CD4-positive, alpha-beta memory T cell (primary cell): Measurements from ENCODE around the gene SOBP. TPM values are rescaled to one million over a fixed set of nuclear protein-coding genes. Genes with fewer than 3 reads are reported as not detected.

Experiments used
- CTCF ChIA-PET: fragments of 350-600 bp; sonication (Branson Sonifier 250); formaldehyde crosslinking; loops from one replicate; lab custom pipeline; 2021; ENCODE audit warnings: inconsistent platforms; ENCODE audit not compliant: partially characterized antibody; lab: Charles Lee
- POLR2A ChIA-PET: fragments of 350-600 bp; sonication (Branson Sonifier 250); formaldehyde crosslinking; loops from one replicate; lab custom pipeline; 2021; ENCODE audit not compliant: partially characterized antibody; lab: Charles Lee
- DNase-seq, 5 donors: peaks; one replicate each; pipeline versions ENCODE4 v3.0.0 to v3.0.0-alpha.2; 2020 to 2022; ENCODE audit warnings: mixed read lengths in 1 of 5
- H3K27ac ChIP-seq: one replicate; pipeline ENCODE4 v1.7.0; 2013; ENCODE audit warnings: low read depth, low read length
- H3K27me3 ChIP-seq: 2 replicates; pipeline ENCODE4 v1.7.0; 2013; ENCODE audit warnings: mild to moderate bottlenecking, low read length, moderate library complexity; ENCODE audit not compliant: insufficient read depth
- H3K36me3 ChIP-seq: 2 replicates; pipeline ENCODE4 v1.7.0; 2013; ENCODE audit warnings: mild to moderate bottlenecking, low read length, moderate library complexity; ENCODE audit not compliant: insufficient read depth
- H3K4me1 ChIP-seq: 2 replicates; pipeline ENCODE4 v1.7.0; 2013; ENCODE audit warnings: mild to moderate bottlenecking, low read length, moderate library complexity; ENCODE audit not compliant: insufficient read depth
- H3K4me3 ChIP-seq, 2 donors: one replicate each; pipeline ENCODE4 v1.7.0; 2013; ENCODE audit warnings: low read length in 2 of 2, mild to moderate bottlenecking in 1 of 2
- H3K9me3 ChIP-seq, 2 donors: one replicate each; pipeline ENCODE4 v1.7.0; 2013; ENCODE audit warnings: low read length in 2 of 2, control low read depth in 1 of 2; ENCODE audit not compliant: control insufficient read depth in 1 of 2
- H3K27ac Mint-ChIP-seq, 7 donors: one replicate each; pipeline ENCODE4 v1.8.0; 2020 to 2021; ENCODE audit warnings: mixed read lengths in 7 of 7, mild to moderate bottlenecking in 6 of 7, inconsistent platforms in 3 of 7, moderate library complexity in 3 of 7
- H3K27me3 Mint-ChIP-seq, 2 donors: one replicate each; pipeline ENCODE4 v1.8.0; 2020 to 2021; ENCODE audit warnings: mixed read lengths in 2 of 2
- H3K36me3 Mint-ChIP-seq, 2 donors: one replicate each; pipeline ENCODE4 v1.8.0; 2020 to 2021; ENCODE audit warnings: mixed read lengths in 2 of 2, inconsistent platforms in 1 of 2, mild to moderate bottlenecking in 1 of 2
- H3K4me1 Mint-ChIP-seq, 4 donors: one replicate each; pipeline ENCODE4 v1.8.0; 2020 to 2021; ENCODE audit warnings: mixed read lengths in 4 of 4, mild to moderate bottlenecking in 1 of 4
- H3K4me3 Mint-ChIP-seq, 8 donors: one replicate each; pipeline ENCODE4 v1.8.0; 2020 to 2021; ENCODE audit warnings: mixed read lengths in 8 of 8, mild to moderate bottlenecking in 7 of 8, moderate library complexity in 6 of 8, inconsistent platforms in 3 of 8
- H3K9me3 Mint-ChIP-seq, 8 donors: one replicate each; pipeline ENCODE4 v1.8.0; 2020 to 2021; ENCODE audit warnings: mixed read lengths in 8 of 8, mild to moderate bottlenecking in 5 of 8, inconsistent platforms in 3 of 8, moderate library complexity in 1 of 8
- intact Hi-C: fragments of 100-400 bp; cut with micrococcal nuclease; formaldehyde crosslinking; loops from one replicate; pipeline ENCODE4 v1.15.1; 2023
- polyA plus RNA-seq, 2 donors: library from polyadenylated mRNA; unstranded; fragments of 300-500 nt; fragmentation: Illumina TruSeq; gene quantifications; one replicate each; pipeline ENCODE4 v1.2.3, GENCODE V29; 2021
- total RNA-seq, 2 experiments: library from RNA; stranded (reverse); gene quantifications; one replicate each; pipeline ENCODE4 v1.2.3, GENCODE V29; 2021

The SOBP gene
- total and polyA plus RNA-seq, 4 experiments from 2014 or later: 0.10 TPM; not detected in 3

GRCh38 chr6:107655245-107655644 is 165.3 kb downstream of the SOBP start:
- no peak overlapping the region for H3K27ac Mint-ChIP-seq

GRCh38 chr6:107655864-107656263 is 165.9 kb downstream of the SOBP start:
- Histone ChIP-seq H3K27me3 (no peaks in the 10 kb centered on the region), H3K36me3 (no peaks in the 10 kb centered on the region), H3K27ac (no peak overlapping the region), H3K4me1 (peaks cover 16% of the 10 kb centered on the region), H3K4me3 (no peak overlapping the region), H3K9me3 (no peaks in the 10 kb centered on the region)
- peaks cover 0 to 3% of the 10 kb centered on the region in 2 donors for H3K27me3 Mint-ChIP-seq
- POLR2A ChIA-PET: no interaction called here
- no peaks in the 10 kb centered on the region for H3K36me3 Mint-ChIP-seq
- intact Hi-C loops: no loop called here
- H3K9me3 Mint-ChIP-seq: peaks cover 0 to 6% (median 0%) of the 10 kb centered on the region in 8 donors
- peaks cover 6 to 29% (median 18%) of the 10 kb centered on the region in 4 donors for H3K4me1 Mint-ChIP-seq
- no peak overlapping the region for H3K4me3 Mint-ChIP-seq
- no peak for DNase-seq
- CTCF ChIA-PET: no interaction called here
- peak overlapping the region in 1 of 7 donors; percentile 73 for H3K27ac Mint-ChIP-seq

More at GRCh38 chr6:107655245-107655644, 165.3 kb downstream of the SOBP start:
- H3K4me3 Mint-ChIP-seq: no peak overlapping the region
- peaks cover 0 to 6% (median 0%) of the 10 kb centered on the region in 8 donors for H3K9me3 Mint-ChIP-seq
- POLR2A ChIA-PET: no interaction called here
- Histone ChIP-seq H3K36me3 (no peaks in the 10 kb centered on the region), H3K9me3 (no peaks in the 10 kb centered on the region), H3K27me3 (no peaks in the 10 kb centered on the region), H3K4me3 (no peak overlapping the region), H3K4me1 (peaks cover 16% of the 10 kb centered on the region), H3K27ac (no peak overlapping the region)
- DNase-seq: no peak
- CTCF ChIA-PET: no interaction called here
- no peaks in the 10 kb centered on the region for H3K36me3 Mint-ChIP-seq
- peaks cover 0 to 3% of the 10 kb centered on the region in 2 donors for H3K27me3 Mint-ChIP-seq
- intact Hi-C loops: no loop called here
- peaks cover 6 to 29% (median 18%) of the 10 kb centered on the region in 4 donors for H3K4me1 Mint-ChIP-seq

- peaks cover 0 to 6% (median 0%) of the 10 kb centered on the region in 8 donors for H3K9me3 Mint-ChIP-seq
- intact Hi-C loops: no loop called here
- H3K27me3 ChIP-seq: no peaks in the 10 kb centered on the region
- H3K9me3 ChIP-seq: no peaks in the 10 kb centered on the region
- H3K4me3 ChIP-seq: no peak overlapping the region
- peak overlapping the region in 2 of 7 donors; percentile 1 to 82 for H3K27ac Mint-ChIP-seq
- H3K4me1 ChIP-seq: peaks cover 16% of the 10 kb centered on the region
- no peaks in the 10 kb centered on the region for H3K36me3 ChIP-seq
- no peak overlapping the region for H3K27ac ChIP-seq
- no peaks in the 10 kb centered on the region for H3K36me3 Mint-ChIP-seq
- POLR2A ChIA-PET: no interaction called here
- peak overlapping the region in 1 of 8 donors; percentile 28 for H3K4me3 Mint-ChIP-seq
- CTCF ChIA-PET: no interaction called here
- H3K27me3 Mint-ChIP-seq: peaks cover 0 to 3% of the 10 kb centered on the region in 2 donors
- DNase-seq: no peak
- peaks cover 6 to 29% (median 17%) of the 10 kb centered on the region in 4 donors for H3K4me1 Mint-ChIP-seq
These were observed 166.5 kb downstream of the SOBP start for GRCh38 chr6:107656401-107656800.

DNA sequence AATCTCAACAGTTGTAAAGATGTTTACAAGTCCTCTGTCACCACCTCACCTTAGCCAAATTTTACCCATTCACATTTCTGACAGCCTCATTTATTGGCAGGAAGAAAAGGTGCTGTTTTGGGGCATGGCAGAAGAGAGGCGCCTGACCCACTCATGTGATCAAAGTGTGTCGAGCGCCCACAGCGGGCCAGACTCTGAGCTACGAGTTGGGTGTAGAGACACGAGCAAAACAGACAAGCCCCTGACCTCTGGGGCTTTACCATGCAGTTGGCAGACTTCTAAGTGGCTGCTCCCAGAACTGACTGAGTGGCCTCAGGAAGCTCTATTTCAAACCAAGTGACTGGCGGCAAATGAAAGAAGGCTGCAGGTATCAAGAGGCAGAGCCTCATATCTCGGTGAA is 167.0 kb downstream of the SOBP start:
- H3K4me3 ChIP-seq: no peak overlapping the region
- Mint-ChIP-seq H3K27me3 (peaks cover 0 to 1% of the 10 kb centered on the region in 2 donors), H3K4me3 (peak overlapping the region in 5 of 8 donors; percentile 28 to 81 (median 78)), H3K36me3 (no peaks in the 10 kb centered on the region), H3K27ac (peak overlapping the region in 3 of 7 donors; percentile 1 to 82 (median 38)), H3K9me3 (peaks cover 0 to 3% (median 0%) of the 10 kb centered on the region in 8 donors), H3K4me1 (peaks cover 6 to 29% (median 17%) of the 10 kb centered on the region in 4 donors)
- CTCF ChIA-PET: no interaction called here
- intact Hi-C loops: no loop called here
- no peaks in the 10 kb centered on the region for H3K36me3 ChIP-seq
- H3K4me1 ChIP-seq: peaks cover 16% of the 10 kb centered on the region
- no peaks in the 10 kb centered on the region for H3K27me3 ChIP-seq
- DNase-seq: no peak
- no peaks in the 10 kb centered on the region for H3K9me3 ChIP-seq
- POLR2A ChIA-PET: interaction anchor here (0.7 kb wide), 1 partner anchor 88 kb away, joined by 3 read pairs; no protein-coding TSS in a partner anchor
- H3K27ac ChIP-seq: no peak overlapping the region

DNA sequence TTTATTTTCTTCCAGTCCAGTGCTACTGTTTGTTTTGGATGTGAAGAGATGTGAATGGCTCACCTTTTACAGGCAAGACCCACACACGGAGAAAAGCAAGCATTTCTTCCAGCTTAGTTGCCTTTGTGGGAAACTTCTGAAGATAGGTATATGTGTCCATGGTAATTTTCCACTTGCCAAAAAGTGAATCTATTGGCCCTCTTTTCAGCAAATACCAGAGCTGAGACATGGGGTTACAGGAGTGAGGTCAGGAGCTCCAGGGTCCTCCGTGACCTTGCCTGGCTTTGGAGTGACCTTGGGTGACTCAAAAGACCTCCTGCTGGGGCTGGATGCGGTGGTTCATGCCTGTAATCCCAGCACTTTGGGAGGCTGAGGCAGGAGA is 167.4 kb downstream of the SOBP start:
- intact Hi-C loops: no loop called here
- Histone ChIP-seq H3K36me3 (no peaks in the 10 kb centered on the region), H3K9me3 (no peaks in the 10 kb centered on the region), H3K4me1 (peaks cover 16% of the 10 kb centered on the region), H3K27me3 (no peaks in the 10 kb centered on the region), H3K27ac (no peak overlapping the region), H3K4me3 (no peak overlapping the region)
- H3K4me1 Mint-ChIP-seq: peaks cover 6 to 29% (median 17%) of the 10 kb centered on the region in 4 donors
- H3K4me3 Mint-ChIP-seq: peak overlapping the region; percentile 78 to 86 (median 82)
- DNase-seq: no peak
- no peaks in the 10 kb centered on the region for H3K27me3 Mint-ChIP-seq
- H3K9me3 Mint-ChIP-seq: no peaks in the 10 kb centered on the region
- peak overlapping the region in 3 of 7 donors; percentile 32 to 84 (median 56) for H3K27ac Mint-ChIP-seq
- H3K36me3 Mint-ChIP-seq: no peaks in the 10 kb centered on the region
- POLR2A ChIA-PET: interaction anchor here (0.7 kb wide), 1 partner anchor 88 kb away, joined by 3 read pairs; no protein-coding TSS in a partner anchor
- CTCF ChIA-PET: no interaction called here

DNA sequence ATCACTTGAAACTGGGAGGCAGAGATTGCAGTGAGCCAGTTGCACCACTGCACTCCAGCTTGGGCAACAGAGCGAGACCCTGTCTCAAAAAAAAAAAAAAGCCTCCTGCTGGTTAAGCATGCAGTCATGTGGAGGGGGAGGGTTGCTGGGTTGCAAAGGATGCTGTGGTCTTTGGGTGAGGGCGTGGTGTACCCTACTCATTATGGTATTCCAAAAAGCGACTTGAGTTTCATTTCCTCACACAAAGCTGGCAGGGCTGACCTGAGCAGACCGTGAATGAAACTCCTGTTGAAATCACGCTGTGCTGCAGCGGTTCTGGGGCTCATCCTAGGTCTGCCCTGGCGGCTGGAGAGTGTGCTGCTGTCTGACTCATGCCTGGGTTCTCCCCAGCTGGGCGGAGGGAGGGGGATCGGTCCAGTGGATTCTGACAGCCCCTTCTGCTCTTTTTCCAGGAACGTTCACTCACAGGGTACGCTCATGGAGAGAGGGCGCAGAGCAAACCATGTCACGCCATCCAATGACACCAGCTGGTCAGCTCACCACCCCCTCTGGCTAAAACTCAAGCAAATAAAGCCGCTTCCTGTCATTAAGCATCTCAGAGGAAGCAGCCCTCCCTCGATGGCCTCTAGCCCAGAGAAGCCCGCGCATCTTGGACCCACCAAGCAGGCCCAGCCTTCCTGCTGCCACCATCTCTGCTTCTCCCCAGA is 168.0 kb downstream of the SOBP start:
- H3K27me3 Mint-ChIP-seq: no peaks in the 10 kb centered on the region
- H3K4me3 ChIP-seq: peak overlapping the region in 1 of 2 donors; percentile 34
- no peaks in the 10 kb centered on the region for H3K36me3 ChIP-seq
- peak overlapping the region; percentile 32 to 84 (median 66) for H3K27ac Mint-ChIP-seq
- intact Hi-C loops: no loop called here
- peak; percentile 25 to 43 (median 40) for DNase-seq
- H3K4me3 Mint-ChIP-seq: peak overlapping the region; percentile 78 to 86 (median 82)
- no peaks in the 10 kb centered on the region for H3K36me3 Mint-ChIP-seq
- H3K27ac ChIP-seq: no peak overlapping the region
- H3K4me1 Mint-ChIP-seq: peaks cover 6 to 29% (median 17%) of the 10 kb centered on the region in 4 donors
- no peaks in the 10 kb centered on the region for H3K9me3 ChIP-seq
- H3K9me3 Mint-ChIP-seq: no peaks in the 10 kb centered on the region
- peaks cover 16% of the 10 kb centered on the region for H3K4me1 ChIP-seq
- CTCF ChIA-PET: no interaction called here
- no peaks in the 10 kb centered on the region for H3K27me3 ChIP-seq
- POLR2A ChIA-PET: no interaction called here

GRCh38 chr6:107658920-107659865 is 169.3 kb downstream of the SOBP start:
- peaks cover 6 to 29% (median 17%) of the 10 kb centered on the region in 4 donors for H3K4me1 Mint-ChIP-seq
- Histone ChIP-seq H3K9me3 (no peaks in the 10 kb centered on the region), H3K27ac (no peak overlapping the region), H3K4me1 (peaks cover 16% of the 10 kb centered on the region), H3K36me3 (no peaks in the 10 kb centered on the region), H3K4me3 (no peak overlapping the region), H3K27me3 (no peaks in the 10 kb centered on the region)
- POLR2A ChIA-PET: no interaction called here
- CTCF ChIA-PET: no interaction called here
- H3K27ac Mint-ChIP-seq: peak overlapping the region in 1 of 7 donors; percentile 84
- H3K4me3 Mint-ChIP-seq: peak overlapping the region in 2 of 8 donors; percentile 1 to 79
- no peaks in the 10 kb centered on the region for H3K36me3 Mint-ChIP-seq
- H3K9me3 Mint-ChIP-seq: no peaks in the 10 kb centered on the region
- no peak for DNase-seq
- peaks cover 0 to 2% of the 10 kb centered on the region in 2 donors for H3K27me3 Mint-ChIP-seq
- intact Hi-C loops: no loop called here
